ENCODE measurements around the gene DSE.

DNA sequence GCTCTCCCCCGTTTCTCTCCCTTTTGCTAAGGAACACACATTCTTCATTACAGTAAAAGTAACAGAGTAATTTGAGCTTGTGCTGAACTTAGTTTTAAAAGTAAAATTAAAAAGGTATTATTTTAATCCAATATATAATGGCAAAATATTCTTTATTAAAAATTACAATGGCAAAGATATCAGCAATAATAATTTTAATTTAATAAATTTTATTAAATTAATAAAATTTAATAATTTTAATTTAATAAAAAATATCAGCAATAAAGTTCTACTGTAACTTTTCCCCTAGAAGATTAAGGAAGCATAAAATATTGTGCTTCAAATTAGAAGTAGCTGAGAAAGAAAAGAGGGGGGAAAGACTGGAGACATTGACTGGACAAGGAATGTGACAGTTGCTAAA lies 32.5 kb downstream of the DSE start:
- TF ChIP-seq CTCF (IDR thresholded peaks at IDR 0.05) (no peak), POLR2A (IDR thresholded peaks at IDR 0.05) (no peak)
